Measurements from ENCODE around the gene TTC14. TPM values are rescaled to one million over a fixed set of nuclear protein-coding genes. Genes with fewer than 3 reads are reported as not detected.

TTC14 gene
- total RNA-seq, 2 donors from 2014 or later = 33.2 to 55.0 TPM

GRCh38 chr3:180594631-180595558, 7.1 kb upstream of the TTC14 start:
- no peak for DNase-seq
- 40 to 44% methylated on average over 2 of the region's 2 CpGs for WGBS, 2 donors

GRCh38 chr3:180595559-180595935, 6.4 kb upstream of the TTC14 start:
- no peak for TF ChIP-seq POLR2A (IDR thresholded peaks at IDR 0.05)
- no peak for DNase-seq
- H3K4me1 ChIP-seq = peaks cover 14% of the 10 kb centered on the region
- intact Hi-C loops (cut with DNase I) = loop anchor here (10.0 kb wide), 1 partner anchor 651 kb away; no protein-coding TSS in a partner anchor
- no peak for ATAC-seq
- H3K36me3 ChIP-seq (replicated peaks in 1 of 2; ENCODE audit: insufficient read depth in 1 of 2, low read depth in 2 of 2) = no peaks in the 10 kb centered on the region
- no peak overlapping the region for H3K27ac ChIP-seq
- no peaks in the 10 kb centered on the region for H3K27me3 ChIP-seq
- no peaks in the 10 kb centered on the region for H3K9me3 ChIP-seq
- 15 to 22% methylated on average over 1 of the region's 1 CpG for WGBS, 2 donors
- H3K4me3 ChIP-seq = no peak overlapping the region

More at GRCh38 chr3:180594631-180595558, 7.1 kb upstream of the TTC14 start:
- no peaks in the 10 kb centered on the region for H3K27me3 ChIP-seq
- intact Hi-C loops (cut with DNase I) = loop anchor here (10.0 kb wide), 1 partner anchor 650 kb away; no protein-coding TSS in a partner anchor
- no peaks in the 10 kb centered on the region for H3K36me3 ChIP-seq (replicated peaks in 1 of 2; ENCODE audit: insufficient read depth in 1 of 2, low read depth in 2 of 2)
- no peak overlapping the region for H3K27ac ChIP-seq
- no peak overlapping the region for H3K4me3 ChIP-seq
- no peaks in the 10 kb centered on the region for H3K9me3 ChIP-seq
- TF ChIP-seq, protein P1, sequence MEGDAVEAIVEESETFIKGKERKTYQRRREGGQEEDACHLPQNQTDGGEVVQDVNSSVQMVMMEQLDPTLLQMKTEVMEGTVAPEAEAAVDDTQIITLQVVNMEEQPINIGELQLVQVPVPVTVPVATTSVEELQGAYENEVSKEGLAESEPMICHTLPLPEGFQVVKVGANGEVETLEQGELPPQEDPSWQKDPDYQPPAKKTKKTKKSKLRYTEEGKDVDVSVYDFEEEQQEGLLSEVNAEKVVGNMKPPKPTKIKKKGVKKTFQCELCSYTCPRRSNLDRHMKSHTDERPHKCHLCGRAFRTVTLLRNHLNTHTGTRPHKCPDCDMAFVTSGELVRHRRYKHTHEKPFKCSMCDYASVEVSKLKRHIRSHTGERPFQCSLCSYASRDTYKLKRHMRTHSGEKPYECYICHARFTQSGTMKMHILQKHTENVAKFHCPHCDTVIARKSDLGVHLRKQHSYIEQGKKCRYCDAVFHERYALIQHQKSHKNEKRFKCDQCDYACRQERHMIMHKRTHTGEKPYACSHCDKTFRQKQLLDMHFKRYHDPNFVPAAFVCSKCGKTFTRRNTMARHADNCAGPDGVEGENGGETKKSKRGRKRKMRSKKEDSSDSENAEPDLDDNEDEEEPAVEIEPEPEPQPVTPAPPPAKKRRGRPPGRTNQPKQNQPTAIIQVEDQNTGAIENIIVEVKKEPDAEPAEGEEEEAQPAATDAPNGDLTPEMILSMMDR (IDR thresholded peaks at IDR 0.05) = peak; percentile 31 to 85 (median 73)
- TF ChIP-seq POLR2A (IDR thresholded peaks at IDR 0.05) = no peak
- peak; percentile 80 for ATAC-seq
- H3K4me1 ChIP-seq = peaks cover 14% of the 10 kb centered on the region

- Histone ChIP-seq H3K4me1 (peaks cover 20% of the 10 kb centered on the region), H3K9me3 (no peaks in the 10 kb centered on the region), H3K36me3 (replicated peaks in 1 of 2; ENCODE audit: insufficient read depth in 1 of 2, low read depth in 2 of 2) (peaks cover 0 to 4% of the 10 kb centered on the region in 2 donors), H3K27me3 (no peaks in the 10 kb centered on the region), H3K27ac (no peak overlapping the region), H3K4me3 (no peak overlapping the region)
- no peak for TF ChIP-seq POLR2A (IDR thresholded peaks at IDR 0.05)
- TF ChIP-seq, protein P1 (IDR thresholded peaks at IDR 0.05) = no peak
- WGBS, 2 donors = 96 to 97% methylated on average over 15 of the region's 15 CpGs
- intact Hi-C loops (cut with DNase I) = no loop called here
- DNase-seq = no peak
- no peak for ATAC-seq
Measured at GRCh38 chr3:180600473-180600872, 1.5 kb upstream of the TTC14 start.

DNA sequence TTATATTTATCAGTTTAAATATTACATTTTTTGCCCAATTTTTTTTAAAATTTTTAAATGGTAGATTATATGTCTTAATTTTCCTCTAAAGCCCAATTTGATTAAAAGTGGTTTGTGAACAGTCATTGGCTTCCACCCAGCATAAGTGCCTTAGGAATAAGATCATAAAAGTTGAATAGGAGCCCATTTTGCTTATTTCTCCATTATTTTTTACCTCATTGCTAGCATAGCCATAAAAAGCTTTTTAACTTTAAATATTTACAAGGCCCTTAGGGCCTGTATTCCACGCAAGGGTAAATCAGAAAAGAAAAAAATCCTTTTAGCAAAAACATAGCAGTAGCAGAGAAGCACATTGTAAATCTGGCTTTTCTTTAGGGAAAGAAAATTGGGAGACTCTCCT, 9.0 kb downstream of the TTC14 start:
- Histone ChIP-seq H3K36me3 (replicated peaks in 1 of 2; ENCODE audit: insufficient read depth in 1 of 2, low read depth in 2 of 2) (peaks cover 0 to 50% of the 10 kb centered on the region in 2 donors), H3K27me3 (no peaks in the 10 kb centered on the region), H3K9me3 (no peaks in the 10 kb centered on the region), H3K27ac (no peak overlapping the region), H3K4me3 (no peak overlapping the region), H3K4me1 (no peaks in the 10 kb centered on the region)
- 94 to 100% methylated on average over 1 of the region's 1 CpG for WGBS, 2 donors
- DNase-seq (no peak), ATAC-seq (no peak)
- intact Hi-C loops (cut with DNase I) = no loop called here
- no peak for TF ChIP-seq POLR2A (IDR thresholded peaks at IDR 0.05)
- TF ChIP-seq, protein P1 (IDR thresholded peaks at IDR 0.05) = no peak

DNA sequence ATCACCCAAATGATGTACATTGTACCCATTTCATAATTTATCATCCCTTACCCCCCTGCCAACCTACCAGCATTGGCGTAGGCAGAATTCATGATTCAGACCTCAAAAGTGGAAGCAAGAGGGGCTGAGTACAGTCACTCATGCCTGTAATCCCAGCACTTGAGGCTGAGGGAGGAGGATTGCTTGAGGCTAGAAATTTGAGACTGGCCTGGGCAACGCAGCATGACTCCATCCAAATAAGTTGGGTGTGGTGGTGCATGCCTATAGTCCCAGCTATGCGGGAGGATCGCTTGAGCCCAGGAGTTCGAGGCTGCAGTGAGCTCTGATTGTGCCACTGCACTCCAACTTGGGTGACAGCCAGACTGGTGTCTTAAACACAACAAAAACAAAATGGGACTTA, 10.4 kb downstream of the TTC14 start:
- ATAC-seq = no peak
- Histone ChIP-seq H3K36me3 (replicated peaks in 1 of 2; ENCODE audit: insufficient read depth in 1 of 2, low read depth in 2 of 2) (peaks cover 0 to 40% of the 10 kb centered on the region in 2 donors), H3K27me3 (no peaks in the 10 kb centered on the region), H3K4me1 (no peaks in the 10 kb centered on the region), H3K4me3 (no peak overlapping the region), H3K27ac (no peak overlapping the region), H3K9me3 (no peaks in the 10 kb centered on the region)
- no peak for DNase-seq
- intact Hi-C loops (cut with DNase I) = no loop called here
- TF ChIP-seq, protein P1 (IDR thresholded peaks at IDR 0.05) = no peak
- no peak for TF ChIP-seq POLR2A (IDR thresholded peaks at IDR 0.05)
- WGBS, 2 donors = 94 to 96% methylated on average over 5 of the region's 5 CpGs

Data from body of pancreas (tissue), 4 donors.